NCI-H2107 treated with DMSO at 0.1 percent for 48 hours (cell line): ENCODE measurements around the gene MTF1.

Experiments used
- DNase-seq: peaks from one replicate; lab custom pipeline; 2025; ENCODE audit not compliant: unreplicated experiment; lab: John Stamatoyannopoulos, UW

The MTF1 gene

DNA sequence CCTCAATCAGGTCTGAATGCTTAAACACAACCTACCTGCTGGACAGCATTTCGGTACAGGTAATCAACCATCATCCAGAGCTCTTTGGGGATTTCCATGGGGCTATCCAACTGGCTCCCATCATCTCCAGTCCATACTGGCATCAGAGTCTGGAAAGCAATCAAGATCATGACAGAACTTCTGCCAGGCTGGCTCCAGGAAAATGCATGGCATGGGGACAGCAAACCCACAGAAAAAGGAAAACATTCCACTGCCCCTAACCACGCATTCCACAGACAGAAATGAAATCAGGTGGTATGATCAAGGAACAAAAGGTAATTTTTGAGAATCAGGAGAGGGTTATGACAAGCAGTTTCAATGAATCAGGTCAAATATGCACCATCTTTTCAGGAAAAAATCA lies 9.1 kb upstream of the MTF1 start:
- no peak for DNase-seq

DNA sequence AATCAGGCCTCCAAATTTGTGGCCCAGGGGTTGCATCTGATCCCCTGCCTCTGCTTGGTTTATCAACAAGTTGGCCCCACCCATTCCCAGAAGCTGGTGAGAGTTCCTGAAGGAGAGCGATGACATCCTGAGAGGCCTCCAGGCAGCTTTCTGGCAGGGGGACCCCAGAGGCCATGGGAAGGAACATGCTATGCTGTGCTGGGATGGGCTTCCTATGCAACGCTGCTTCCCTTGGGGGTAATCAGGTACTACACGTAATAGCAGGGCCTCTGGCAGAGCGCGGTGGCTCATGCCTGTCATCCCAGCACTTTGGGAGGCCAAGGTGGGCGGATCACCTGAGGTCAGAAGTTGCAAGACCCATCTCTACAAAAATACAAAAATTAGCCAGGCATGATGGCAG lies 8.4 kb upstream of the MTF1 start:
- DNase-seq, result no peak

DNA sequence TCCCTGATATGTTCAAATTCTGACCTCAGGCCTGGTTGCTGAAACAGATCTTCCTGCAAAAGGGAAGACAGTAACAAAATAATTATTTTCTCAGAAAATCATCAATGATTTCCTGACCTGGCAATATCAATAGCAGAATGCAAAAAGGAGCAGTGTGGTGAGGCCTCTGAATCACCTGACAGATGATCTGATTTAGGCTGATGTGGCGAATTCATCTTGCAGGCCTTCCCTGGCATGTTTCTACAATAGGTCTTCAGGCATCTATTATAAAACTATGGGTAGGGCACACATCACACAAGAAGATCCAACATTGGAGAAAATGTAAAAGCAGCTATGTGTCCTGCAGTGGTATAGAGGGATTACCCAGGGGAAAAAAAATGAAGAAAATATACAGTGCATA lies 7.1 kb upstream of the MTF1 start:
- no peak for DNase-seq

DNA sequence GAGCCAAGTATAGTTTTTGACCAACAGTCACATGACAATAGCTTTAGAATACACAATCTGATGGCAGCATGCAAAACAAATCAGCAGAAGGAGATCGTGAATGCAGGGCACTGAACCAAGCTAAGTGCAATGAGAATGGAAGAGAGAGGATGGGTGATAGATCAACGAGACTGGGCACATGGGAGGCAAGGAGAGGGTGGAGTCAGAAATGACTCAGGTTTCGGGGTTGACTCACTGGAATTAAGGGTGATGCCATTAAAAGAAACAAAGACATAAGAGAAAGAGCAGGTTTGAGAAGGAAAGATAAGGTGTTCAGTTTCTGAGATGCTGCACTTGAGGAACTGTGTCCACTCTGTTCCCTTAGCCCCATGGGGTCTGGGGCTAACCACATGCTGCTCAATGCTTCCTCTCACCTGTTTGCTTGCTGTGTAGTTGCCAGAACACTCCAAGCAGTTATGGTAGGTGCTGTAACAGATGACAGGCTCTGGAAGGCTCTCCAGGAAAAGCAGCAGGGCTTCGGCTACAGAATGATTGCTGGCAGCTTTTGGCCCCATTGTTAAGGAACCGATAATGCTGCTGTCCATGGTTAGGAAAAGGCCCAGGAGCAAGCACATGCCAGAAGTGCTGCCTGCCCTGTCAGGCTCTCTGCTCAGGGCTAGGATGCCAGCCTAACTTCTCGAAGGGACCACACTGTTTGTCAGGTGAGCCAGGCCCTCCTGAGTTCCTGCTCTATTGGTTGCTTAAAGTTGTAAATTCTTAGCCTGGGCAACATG lies 6.1 kb upstream of the MTF1 start:
- no peak for DNase-seq

DNA sequence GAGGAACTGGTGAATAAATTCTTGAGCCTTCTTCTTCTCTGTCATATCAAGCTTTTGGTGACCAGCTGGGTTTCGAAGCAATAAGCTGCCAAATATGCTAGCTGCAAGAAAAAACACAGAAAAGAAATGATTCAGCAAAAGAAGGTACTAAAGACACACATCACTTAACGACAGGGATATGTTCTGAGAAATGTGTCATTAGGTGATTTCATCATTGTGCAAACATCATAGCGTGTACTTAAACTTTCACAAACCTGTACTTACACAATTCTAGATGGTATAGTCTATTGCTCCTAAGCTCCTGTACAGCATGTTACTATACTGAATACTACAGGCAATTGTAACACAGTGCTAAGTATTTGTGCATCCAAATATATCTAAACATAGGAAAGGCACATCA lies 2.9 kb upstream of the MTF1 start:
- DNase-seq, result no peak

DNA sequence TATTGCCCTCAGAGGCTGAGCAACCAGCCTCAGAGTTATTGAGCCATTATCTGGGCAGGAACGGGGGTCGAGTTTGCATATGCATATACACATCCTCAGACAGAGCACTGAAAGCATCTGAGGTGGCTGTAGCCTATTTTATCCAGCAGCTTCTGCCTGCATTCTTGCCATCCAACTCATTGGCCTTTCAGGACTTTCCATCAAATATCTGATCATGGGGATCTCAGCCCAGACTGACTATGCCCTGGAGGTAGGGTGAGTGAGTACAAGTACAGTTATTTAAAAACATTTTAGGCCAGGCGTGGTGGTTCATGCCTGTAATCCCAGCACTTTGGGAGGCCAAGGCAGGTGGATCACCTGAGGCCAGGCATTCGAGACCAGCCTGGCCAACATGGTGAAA lies 1.8 kb upstream of the MTF1 start:
- no peak for DNase-seq

DNA sequence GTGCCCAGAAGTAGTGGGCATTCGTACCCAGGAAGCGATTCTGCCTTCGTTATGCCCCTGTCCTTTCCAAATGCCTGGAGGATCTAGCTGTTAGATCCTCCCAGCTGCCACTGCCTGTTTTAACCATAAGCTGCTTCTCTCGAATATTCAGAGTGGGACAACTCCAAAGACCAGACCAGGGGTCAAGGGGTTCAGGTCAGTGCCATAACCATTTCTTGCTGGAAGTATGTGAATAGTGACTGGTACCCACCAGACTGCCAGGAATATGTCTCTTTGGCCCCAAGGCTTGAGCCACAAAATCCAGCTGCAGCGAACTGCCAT lies 914 bp upstream of the MTF1 start:
- no peak for DNase-seq

DNA sequence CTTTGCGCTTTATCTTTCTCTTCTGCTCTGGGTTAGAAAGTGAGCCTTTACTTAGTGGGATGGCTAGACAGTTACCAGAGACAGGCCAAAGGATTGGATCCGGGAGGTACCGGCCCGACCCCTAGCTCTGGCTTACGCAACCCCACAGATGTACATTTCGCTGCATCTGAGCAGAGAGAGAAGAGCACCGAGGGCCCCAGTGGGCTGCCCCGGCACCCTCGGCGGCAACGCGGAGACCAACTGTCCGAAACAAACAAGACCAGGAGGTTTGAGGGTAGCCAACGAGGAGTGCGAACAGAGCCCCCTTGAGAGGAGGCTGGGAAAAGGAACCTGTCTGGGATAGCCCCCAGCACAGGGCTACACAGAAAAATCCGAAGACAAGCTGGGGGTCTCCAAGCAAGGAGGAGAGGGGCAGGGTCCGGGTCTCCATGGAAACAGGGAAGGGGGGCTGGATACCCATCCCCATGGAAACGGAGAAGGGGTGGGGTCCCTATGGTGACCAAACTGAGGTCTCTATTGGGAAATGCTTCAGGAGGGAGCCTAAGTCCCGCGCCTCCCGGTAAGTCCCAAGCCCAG lies 373 bp downstream of the MTF1 start:
- no peak for DNase-seq

DNA sequence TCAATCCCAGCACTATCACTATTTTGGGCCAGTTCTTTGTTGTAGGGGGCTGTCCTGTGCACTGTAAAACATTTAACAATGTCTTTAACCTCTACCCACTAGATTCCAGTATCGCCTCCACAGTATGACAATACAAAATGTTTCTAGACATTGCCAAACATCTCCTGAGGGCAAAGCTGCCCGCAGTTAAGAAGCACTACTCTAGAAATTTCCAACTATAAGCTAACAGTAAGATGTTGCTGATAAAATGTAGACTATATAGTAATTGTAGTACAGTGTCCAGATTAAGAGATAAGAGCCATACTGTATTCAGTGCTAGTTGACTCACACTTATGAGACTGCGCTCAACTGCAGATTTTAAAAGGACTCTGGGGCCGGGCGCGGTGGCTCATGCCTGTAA lies 5.0 kb downstream of the MTF1 start:
- DNase-seq, result no peak

DNA sequence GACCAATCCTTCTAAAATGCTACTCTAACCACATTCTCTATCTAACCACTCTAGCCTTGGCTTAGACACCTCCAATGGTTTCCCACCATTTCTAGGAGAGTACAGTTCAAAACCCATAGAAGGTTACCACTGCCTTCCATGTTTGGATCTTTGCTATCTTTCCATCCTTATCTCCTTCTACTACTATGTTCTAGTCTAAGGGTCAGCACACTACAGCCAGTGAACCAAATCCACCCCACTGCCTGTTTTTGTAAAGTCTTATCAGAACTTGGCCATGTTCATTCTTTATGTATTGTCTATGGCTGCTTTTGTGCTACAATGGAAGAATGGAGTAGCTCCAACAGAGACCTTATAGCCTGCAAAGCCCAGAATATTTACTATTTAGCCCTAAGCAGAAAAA lies 6.2 kb downstream of the MTF1 start:
- no peak for DNase-seq

DNA sequence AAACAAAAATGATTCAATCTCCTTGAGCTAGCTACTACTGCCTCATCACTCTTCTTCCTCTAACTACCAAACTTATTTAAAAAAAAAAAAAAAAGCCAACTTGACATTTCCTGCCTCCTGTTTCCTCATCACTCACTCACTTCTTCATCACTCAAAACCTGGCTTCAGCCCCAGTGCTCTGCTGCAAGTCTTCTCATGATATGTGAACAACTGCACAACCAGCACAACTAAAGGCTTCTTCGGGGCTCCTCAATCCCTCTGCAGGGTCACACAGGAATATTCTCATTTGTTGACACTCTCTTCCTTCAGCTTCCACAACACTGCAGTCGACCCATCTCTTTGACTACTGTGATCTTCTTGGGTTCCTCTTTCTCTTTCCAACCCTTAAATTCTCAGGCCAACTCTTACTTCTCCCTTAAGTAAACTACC lies 7.6 kb downstream of the MTF1 start:
- DNase-seq, result no peak

DNA sequence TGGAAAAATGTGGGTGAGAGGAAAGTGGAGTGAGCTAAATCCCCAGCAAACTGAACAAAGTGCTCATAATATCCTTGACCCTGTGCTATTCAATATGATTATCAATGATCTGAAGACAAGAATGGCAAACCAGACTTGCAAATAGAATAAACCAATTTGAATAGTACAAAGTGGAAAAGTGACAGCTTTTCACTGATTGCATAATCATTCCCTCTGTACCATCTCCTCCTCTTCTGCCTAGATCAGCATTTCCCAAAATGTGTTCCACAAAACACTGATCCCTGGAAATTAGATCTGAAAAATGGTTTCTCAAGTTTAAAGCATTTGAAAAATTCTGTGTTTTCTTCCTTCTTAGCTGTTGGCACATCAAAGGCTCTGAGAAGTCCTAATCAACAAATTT lies 8.1 kb downstream of the MTF1 start:
- DNase-seq, result no peak

DNA sequence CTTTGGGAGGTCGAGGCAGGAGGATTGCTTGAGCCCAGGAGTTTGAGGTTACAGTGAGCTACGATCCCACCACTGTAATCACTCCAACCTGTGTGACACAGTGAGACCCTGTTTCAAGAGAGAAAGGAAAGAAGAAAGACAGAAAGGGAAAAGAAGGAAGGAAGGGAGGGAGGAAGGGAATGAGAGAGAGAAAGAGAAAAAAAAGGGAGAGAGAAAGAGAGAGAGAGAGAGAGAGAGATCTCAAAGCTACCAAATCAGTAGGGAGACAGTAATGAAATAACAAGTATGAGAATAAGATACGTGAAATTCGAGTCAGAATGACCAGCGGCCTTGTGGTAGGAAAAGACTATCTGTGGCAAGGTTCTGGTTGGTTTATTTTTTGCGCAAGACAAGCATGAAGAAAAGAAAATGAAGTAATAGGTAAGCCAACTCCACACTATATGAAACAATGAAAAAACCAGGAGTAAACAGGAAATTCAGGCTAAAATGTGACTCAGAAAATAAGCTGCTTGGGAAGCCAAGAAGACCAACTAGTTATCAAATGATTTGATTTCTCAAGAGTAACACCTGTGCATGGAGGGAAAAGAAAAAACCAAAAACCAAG lies 8.9 kb downstream of the MTF1 start:
- DNase-seq, result no peak

DNA sequence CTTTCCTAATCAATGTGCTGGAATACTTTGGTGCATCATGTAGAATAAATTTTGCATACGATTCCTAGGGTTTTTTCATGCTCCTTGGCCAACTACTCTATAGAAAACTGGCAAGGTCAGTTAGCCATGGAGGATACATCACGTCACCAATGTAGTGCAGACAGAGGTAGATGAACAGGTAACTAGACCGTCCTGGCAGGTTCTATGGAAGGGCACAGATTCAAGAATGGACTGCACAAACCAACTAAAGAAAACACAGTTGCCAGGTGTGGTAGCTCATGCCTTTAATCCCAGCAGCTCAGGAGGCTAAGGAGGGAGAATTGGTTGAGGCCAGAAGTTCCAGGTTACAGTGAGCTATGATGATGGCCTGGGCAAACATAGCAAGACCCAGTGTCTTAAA lies 9.9 kb downstream of the MTF1 start:
- DNase-seq, result no peak

DNA sequence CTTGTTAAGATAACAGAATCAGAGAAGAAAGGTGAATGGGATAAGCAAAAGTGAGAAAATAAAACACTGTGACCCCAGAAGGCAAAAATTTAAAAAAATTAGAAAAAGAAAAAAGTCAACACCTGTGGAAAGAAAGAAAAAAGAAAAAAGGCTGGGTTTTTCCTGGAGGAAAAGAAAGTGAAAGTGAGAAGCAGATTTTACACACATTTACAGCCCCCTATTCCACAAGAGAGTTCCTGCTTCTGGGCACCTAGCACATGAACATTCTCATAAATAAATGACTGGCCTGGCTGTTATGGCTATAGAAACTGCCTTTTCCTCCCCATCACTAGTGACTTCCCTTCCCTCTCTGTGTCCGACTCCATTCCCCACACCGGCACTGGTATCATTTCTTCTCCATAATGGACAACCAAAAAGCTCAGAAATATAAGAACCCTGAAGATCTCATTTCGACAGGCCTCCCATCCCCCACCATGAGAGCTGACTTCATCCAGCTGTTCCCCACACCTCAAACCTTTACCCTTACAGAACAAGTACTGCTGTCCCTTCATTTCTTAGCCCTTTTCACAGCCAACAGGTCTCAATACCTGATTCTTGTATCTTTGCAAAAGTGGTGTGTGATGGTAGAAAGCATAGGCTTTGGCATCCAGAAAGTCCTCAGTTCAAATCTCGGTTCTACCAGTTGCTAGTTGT lies 12.6 kb downstream of the MTF1 start:
- no peak for DNase-seq

DNA sequence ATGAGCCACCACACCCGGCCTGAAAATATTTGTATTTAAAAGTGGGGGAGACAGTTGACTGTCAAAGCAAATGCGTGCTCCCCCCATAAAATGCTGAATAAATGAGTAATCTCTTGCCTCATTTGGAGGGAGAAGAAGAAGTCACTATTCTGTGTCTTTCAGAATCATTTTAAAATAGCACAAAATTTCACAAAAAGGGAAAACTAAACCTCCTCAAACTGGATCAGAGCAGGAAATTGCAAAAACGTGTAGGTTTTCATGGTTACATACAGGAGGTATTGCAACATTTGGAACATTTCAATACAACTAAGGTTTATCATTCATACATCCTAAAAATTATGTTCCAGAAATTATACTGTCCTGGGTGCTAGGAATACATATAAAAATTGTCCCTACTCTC lies 13.6 kb downstream of the MTF1 start:
- no peak for DNase-seq

DNA sequence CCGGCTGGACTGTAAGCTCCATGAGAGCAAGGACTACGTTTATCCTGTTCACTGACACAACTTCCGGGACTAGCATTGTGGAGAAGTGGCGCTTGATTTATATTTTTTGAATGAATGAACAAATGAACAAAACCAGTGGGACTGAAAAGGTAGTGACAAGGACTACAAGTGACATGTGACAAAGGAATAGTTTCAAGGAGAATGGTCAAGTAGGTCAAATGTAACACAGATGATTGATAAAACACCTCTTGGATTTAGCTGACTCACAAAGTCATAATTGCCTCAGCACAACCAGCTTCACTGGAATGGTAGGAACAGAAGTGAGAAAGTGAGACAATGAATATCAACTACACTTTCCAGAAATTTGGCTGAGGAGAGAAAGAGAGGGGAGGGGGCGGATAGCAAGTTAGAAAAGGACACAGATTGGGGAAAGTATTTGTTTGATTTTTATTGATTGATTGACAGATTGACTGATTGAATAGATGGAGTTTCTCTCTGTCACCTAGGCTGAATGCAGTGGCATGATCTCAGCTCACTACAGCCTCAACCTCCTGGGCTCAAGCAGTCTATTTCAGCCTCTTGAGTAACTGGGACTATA lies 14.2 kb downstream of the MTF1 start:
- DNase-seq, result no peak

DNA sequence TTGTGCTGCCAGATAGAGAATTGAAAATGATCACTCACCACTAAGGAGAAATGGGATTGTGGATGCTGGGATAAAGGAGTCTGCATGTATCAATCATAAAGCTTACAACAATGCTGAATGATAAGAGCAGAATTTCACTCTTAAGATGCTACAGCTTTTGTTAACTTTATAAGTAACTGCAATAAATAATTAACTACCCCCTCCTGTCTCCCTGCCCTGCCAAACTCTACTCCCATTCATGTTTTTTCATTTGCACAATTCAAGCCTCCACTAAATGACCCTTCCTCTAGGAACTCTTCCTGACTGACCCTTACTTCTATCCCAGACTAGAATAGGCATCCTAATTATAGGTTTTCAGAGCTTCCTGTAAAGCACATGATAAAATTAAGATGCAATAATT lies 14.9 kb downstream of the MTF1 start:
- no peak for DNase-seq

DNA sequence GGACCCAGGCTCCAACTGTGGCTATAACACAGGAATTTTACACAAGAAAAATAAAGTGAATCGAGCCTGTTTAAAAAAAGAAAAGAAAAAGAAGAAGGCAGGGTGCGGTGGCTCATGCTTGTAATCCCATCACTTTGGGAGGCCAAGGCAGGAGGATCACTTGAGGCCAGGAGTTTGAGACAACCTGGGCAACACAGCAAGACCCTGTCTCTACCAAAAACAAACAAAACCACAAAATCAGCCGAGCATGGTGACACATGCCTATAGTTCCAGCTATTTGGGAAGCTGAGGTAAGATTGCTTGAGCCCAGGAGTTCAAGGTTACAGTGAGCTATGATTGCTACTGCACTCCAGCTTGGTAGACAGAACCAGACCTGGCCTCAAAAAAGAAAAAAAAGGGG lies 17.7 kb downstream of the MTF1 start:
- no peak for DNase-seq

DNA sequence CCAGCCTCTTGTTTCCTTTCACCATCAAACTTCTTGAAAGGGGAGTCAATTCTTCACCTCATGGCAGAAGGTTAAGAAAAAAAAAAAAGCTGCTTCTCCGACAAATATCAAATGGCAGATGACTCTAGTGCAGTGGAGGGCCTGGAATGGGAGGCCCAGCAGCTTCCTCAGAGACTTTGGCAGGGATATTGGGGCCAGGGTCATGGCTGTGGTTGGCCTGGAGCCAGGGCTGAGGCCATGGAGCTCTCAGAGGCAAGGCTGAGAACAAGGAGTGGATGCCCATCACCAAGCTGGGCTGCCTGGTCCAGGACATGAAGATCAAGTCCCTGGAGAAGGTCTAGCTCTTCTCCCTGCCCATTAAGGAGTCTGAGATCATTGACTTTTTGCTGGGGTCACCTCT lies 18.7 kb downstream of the MTF1 start:
- no peak for DNase-seq

DNA sequence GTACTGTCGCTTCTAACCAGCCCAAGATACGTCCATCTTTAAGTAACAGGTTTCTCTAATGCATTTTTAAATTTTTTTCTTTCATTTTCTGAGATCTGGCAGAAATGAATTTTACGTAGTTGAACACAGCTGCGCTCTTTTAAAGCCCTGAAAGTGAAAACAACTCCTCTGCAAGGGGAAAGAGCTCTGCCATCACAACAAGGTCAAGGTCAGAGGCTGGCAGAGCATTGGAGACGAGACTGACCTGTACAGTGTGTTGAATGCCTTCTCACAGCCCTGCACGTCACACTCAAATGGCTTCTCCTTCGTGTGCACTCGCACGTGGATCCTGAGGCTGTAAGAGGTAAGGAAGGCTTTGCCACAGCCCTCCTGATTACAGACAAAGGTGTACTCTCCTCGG lies 19.7 kb downstream of the MTF1 start:
- DNase-seq, result no peak

DNA sequence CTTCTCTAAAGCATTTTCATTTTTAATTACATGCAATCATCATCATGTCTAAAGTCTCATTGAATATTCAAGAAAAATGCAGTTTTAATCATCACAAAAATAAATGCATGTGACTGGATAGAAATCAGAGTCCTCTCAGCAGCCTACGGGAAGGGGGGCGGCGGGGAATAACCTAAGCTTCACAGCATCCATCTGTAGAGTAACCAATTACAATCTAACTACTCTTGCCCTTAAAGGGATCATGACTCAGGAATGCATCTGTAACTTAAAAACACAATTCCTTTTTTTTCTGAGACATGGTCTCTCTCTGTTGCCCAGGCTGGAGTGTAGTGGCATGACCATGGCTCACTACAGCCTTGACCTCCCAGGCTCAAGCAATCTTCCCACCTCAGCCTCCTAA lies 22.6 kb downstream of the MTF1 start:
- no peak for DNase-seq
